Measurements from ENCODE around the gene ACTR1A.

ACTR1A gene

DNA sequence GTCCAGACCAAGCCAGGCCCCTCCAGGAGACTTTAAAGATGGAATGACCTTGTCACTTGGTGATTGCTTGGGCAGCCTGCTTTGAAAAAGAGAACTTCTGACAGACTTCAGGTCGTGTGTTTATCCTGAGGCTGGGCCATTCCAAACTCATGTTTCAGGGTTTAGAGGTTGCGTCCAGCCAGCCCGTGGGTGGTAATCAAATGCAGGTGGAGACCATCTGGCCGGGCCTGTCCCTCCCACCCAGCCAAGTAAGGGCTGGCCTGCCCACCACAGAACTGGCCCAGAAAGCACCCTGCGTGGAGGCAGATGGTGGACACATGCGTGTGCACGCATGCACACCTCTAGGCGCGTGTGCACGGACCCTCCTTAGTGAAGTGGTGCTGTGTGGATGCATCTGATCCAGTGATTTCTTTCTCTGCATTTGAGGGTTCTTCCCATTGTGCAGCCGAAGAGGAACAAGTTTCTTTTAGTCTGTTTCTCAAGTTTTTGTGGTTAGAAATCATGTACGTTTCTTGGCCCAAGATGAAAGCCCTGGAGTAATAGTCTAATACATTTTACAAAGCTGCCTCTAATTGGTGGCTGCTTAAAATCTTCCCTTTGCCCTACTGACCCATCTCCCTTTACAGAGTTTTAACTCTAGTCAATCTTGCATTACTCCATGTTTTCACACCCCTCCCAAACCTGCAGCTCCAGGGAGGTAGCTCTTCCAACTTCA is 44.3 kb upstream of the ACTR1A start:
- no peaks in the 10 kb centered on the region for H3K9me2 ChIP-seq (ENCODE audit: low read depth, low read length)
- TF ChIP-seq, protein P1, sequence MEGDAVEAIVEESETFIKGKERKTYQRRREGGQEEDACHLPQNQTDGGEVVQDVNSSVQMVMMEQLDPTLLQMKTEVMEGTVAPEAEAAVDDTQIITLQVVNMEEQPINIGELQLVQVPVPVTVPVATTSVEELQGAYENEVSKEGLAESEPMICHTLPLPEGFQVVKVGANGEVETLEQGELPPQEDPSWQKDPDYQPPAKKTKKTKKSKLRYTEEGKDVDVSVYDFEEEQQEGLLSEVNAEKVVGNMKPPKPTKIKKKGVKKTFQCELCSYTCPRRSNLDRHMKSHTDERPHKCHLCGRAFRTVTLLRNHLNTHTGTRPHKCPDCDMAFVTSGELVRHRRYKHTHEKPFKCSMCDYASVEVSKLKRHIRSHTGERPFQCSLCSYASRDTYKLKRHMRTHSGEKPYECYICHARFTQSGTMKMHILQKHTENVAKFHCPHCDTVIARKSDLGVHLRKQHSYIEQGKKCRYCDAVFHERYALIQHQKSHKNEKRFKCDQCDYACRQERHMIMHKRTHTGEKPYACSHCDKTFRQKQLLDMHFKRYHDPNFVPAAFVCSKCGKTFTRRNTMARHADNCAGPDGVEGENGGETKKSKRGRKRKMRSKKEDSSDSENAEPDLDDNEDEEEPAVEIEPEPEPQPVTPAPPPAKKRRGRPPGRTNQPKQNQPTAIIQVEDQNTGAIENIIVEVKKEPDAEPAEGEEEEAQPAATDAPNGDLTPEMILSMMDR (IDR thresholded peaks at IDR 0.05; ENCODE audit: low read length), result no peak
- no peak for TF ChIP-seq EZH2 (IDR thresholded peaks at IDR 0.05; ENCODE audit: borderline replicate concordance, low read length)
- no peak overlapping the region for H2AFZ ChIP-seq (ENCODE audit: low read length)
- no peak overlapping the region for H3K27ac ChIP-seq (ENCODE audit: low read depth, low read length, poor library complexity, severe bottlenecking)
- H3K4me1 ChIP-seq (ENCODE audit: insufficient read depth, low read length, severe bottlenecking), result no peaks in the 10 kb centered on the region
- H3K4me3 ChIP-seq (ENCODE audit: low read depth, low read length, poor library complexity, severe bottlenecking), result no peak overlapping the region
- no peaks in the 10 kb centered on the region for H3F3A ChIP-seq (ENCODE audit: insufficient read depth, low read length)
- H3K36me3 ChIP-seq (ENCODE audit: insufficient read depth, low read length), result no peaks in the 10 kb centered on the region; the same call in 1 of the 2 replicates
- H4K20me1 ChIP-seq (ENCODE audit: insufficient read depth, low read length), result no peaks in the 10 kb centered on the region
- no peaks in the 10 kb centered on the region for H3K9me3 ChIP-seq (ENCODE audit: low read length)
- H3K9ac ChIP-seq (ENCODE audit: low read length), result no peak overlapping the region
- H3K79me2 ChIP-seq (ENCODE audit: insufficient read depth, low read length), result no peaks in the 10 kb centered on the region
- no peaks in the 10 kb centered on the region for H3K27me3 ChIP-seq (ENCODE audit: insufficient read depth, low read length)
- no peak overlapping the region for H3K4me2 ChIP-seq (ENCODE audit: low read length)

DNA sequence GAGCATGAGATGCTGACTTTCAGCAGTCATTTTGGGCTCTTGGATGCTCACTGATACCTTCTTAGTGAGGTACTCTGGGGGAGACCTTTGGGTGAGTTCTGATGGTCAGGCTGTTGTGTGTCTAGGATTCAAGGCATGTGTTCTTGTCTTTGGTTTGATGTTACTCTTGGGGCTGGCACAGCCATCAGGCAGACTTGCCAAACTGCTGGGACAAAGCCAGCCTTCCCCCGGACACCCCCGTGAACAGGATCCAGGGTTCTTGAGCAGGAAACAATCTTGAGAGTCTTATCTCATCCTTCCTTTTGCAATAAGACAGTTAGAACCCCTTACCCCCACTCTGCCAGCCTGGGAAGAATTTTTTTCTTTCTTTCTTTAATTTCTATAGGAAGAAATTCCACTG is 43.5 kb upstream of the ACTR1A start:
- Histone ChIP-seq H3K27ac (ENCODE audit: low read depth, low read length, poor library complexity, severe bottlenecking) (no peak overlapping the region), H3K4me2 (ENCODE audit: low read length) (no peak overlapping the region), H3K9me2 (ENCODE audit: low read depth, low read length) (no peaks in the 10 kb centered on the region), H3K36me3 (ENCODE audit: insufficient read depth, low read length) (no peaks in the 10 kb centered on the region; the same call in 1 of the 2 replicates), H3F3A (ENCODE audit: insufficient read depth, low read length) (no peaks in the 10 kb centered on the region), H3K27me3 (ENCODE audit: insufficient read depth, low read length) (no peaks in the 10 kb centered on the region), H3K9ac (ENCODE audit: low read length) (no peak overlapping the region), H4K20me1 (ENCODE audit: insufficient read depth, low read length) (no peaks in the 10 kb centered on the region), H3K4me3 (ENCODE audit: low read depth, low read length, poor library complexity, severe bottlenecking) (no peak overlapping the region), H3K79me2 (ENCODE audit: insufficient read depth, low read length) (no peaks in the 10 kb centered on the region), H3K4me1 (ENCODE audit: insufficient read depth, low read length, severe bottlenecking) (no peaks in the 10 kb centered on the region), H3K9me3 (ENCODE audit: low read length) (no peaks in the 10 kb centered on the region), H2AFZ (ENCODE audit: low read length) (no peak overlapping the region)
- TF ChIP-seq, protein P1 (IDR thresholded peaks at IDR 0.05; ENCODE audit: low read length), result no peak
- TF ChIP-seq EZH2 (IDR thresholded peaks at IDR 0.05; ENCODE audit: borderline replicate concordance, low read length), result no peak

DNA sequence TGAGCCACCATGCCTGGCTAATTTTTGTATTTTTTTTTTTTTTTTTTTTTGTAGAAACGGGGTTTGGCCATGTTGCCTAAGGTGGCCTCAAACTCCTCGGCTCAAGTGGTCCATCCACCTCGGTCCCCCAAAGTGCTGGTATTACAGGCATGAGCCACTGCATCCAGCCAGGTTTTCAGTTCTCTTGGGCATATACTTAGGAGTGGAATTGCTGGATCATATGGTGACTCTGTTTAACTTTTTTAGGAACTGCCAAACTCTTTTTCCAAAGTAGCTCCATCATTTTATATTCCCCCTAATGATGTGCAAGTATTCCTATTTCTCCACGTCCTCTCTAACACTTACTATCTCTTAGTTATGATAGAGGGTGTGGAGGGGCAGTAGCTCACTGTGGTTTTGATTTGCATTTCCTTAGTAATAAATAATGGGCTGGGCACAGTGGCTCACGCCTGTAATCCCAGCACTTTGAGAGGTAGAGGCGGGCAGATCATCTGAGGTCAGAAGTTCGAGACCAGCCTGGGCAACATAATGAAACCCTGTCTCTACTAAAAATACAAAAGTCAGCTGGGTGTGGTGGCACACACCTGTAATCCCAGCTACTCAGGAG is 42.9 kb upstream of the ACTR1A start:
- no peaks in the 10 kb centered on the region for H3K27me3 ChIP-seq (ENCODE audit: insufficient read depth, low read length)
- H2AFZ ChIP-seq (ENCODE audit: low read length), result no peak overlapping the region
- H3K4me2 ChIP-seq (ENCODE audit: low read length), result no peak overlapping the region
- H3K9me3 ChIP-seq (ENCODE audit: low read length), result no peaks in the 10 kb centered on the region
- H3K4me3 ChIP-seq (ENCODE audit: low read depth, low read length, poor library complexity, severe bottlenecking), result no peak overlapping the region
- H3K4me1 ChIP-seq (ENCODE audit: insufficient read depth, low read length, severe bottlenecking), result no peaks in the 10 kb centered on the region
- H3K79me2 ChIP-seq (ENCODE audit: insufficient read depth, low read length), result no peaks in the 10 kb centered on the region
- TF ChIP-seq, protein P1 (IDR thresholded peaks at IDR 0.05; ENCODE audit: low read length), result no peak
- TF ChIP-seq EZH2 (IDR thresholded peaks at IDR 0.05; ENCODE audit: borderline replicate concordance, low read length), result no peak
- H3K36me3 ChIP-seq (ENCODE audit: insufficient read depth, low read length), result no peaks in the 10 kb centered on the region
- no peaks in the 10 kb centered on the region for H3F3A ChIP-seq (ENCODE audit: insufficient read depth, low read length)
- no peaks in the 10 kb centered on the region for H3K9me2 ChIP-seq (ENCODE audit: low read depth, low read length)
- no peak overlapping the region for H3K9ac ChIP-seq (ENCODE audit: low read length)
- H3K27ac ChIP-seq (ENCODE audit: low read depth, low read length, poor library complexity, severe bottlenecking), result no peak overlapping the region
- H4K20me1 ChIP-seq (ENCODE audit: insufficient read depth, low read length), result no peaks in the 10 kb centered on the region

Measured in OCI-LY1 (cell line).